Ishikawa (cell line): ENCODE data around the gene KRTAP22-1.
A peak's percentile ranks its signal among the peaks of the same experiment; 100 is the strongest.

Experiments used
- CEBPB ChIP-seq: IDR thresholded peaks from 2 replicates; pipeline ENCODE4 v1.6.1; 2012
- CREB1 ChIP-seq: IDR thresholded peaks from 2 replicates; pipeline ENCODE4 v1.6.1; 2012; ENCODE audit warnings: low read depth
- EGR1 ChIP-seq: IDR thresholded peaks from 2 replicates; pipeline ENCODE4 v1.6.1; 2012
- EP300 ChIP-seq: IDR thresholded peaks from 2 replicates; pipeline ENCODE4 v1.6.1; 2012; ENCODE audit warnings: borderline replicate concordance
- FOXM1 ChIP-seq: IDR thresholded peaks from 2 replicates; pipeline ENCODE4 v1.6.1; 2012; ENCODE audit warnings: low read depth, borderline replicate concordance
- MAX ChIP-seq: IDR thresholded peaks from 2 replicates; pipeline ENCODE4 v1.6.1; 2012
- NFIC ChIP-seq: IDR thresholded peaks from 2 replicates; pipeline ENCODE4 v1.6.1; 2012
- RAD21 ChIP-seq: IDR thresholded peaks from 2 replicates; pipeline ENCODE4 v1.6.1; 2012; ENCODE audit warnings: low read depth
- REST ChIP-seq: IDR thresholded peaks from 2 replicates; pipeline ENCODE4 v1.6.1; 2012; ENCODE audit warnings: low read depth, mild to moderate bottlenecking
- TAF1 ChIP-seq: IDR thresholded peaks from 2 replicates; pipeline ENCODE4 v1.6.1; 2012; ENCODE audit warnings: low read depth, mild to moderate bottlenecking
- TCF12 ChIP-seq: IDR thresholded peaks from 2 replicates; pipeline ENCODE4 v1.6.1; 2012; ENCODE audit warnings: low read depth
- TEAD4 ChIP-seq: IDR thresholded peaks from 2 replicates; pipeline ENCODE4 v1.6.1; 2012
- YY1 ChIP-seq: IDR thresholded peaks from 2 replicates; pipeline ENCODE4 v1.6.1; 2012; ENCODE audit warnings: low read depth
- ZBTB7A ChIP-seq: IDR thresholded peaks from 2 replicates; pipeline ENCODE4 v1.6.1; 2012; ENCODE audit warnings: low read depth
- TF ChIP-seq, protein P1 (sequence below): IDR thresholded peaks from 2 replicates; pipeline ENCODE4 v1.6.1; 2012

The KRTAP22-1 gene

GRCh38 chr21:30620522-30620921, 19.6 kb downstream of the KRTAP22-1 start, which contains the start of gene KRTAP20-4:
TSS of gene KRTAP20-4 (plus strand) at chr21:30620627.
- TF ChIP-seq TAF1 = no peak
- TF ChIP-seq EP300 = no peak
- TF ChIP-seq MAX = no peak
- TF ChIP-seq TEAD4 = no peak
- TF ChIP-seq, protein P1, sequence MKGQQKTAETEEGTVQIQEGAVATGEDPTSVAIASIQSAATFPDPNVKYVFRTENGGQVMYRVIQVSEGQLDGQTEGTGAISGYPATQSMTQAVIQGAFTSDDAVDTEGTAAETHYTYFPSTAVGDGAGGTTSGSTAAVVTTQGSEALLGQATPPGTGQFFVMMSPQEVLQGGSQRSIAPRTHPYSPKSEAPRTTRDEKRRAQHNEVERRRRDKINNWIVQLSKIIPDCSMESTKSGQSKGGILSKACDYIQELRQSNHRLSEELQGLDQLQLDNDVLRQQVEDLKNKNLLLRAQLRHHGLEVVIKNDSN = no peak
- TF ChIP-seq FOXM1 = no peak
- TF ChIP-seq CEBPB = no peak
- no peak for TF ChIP-seq TCF12
- TF ChIP-seq NFIC = no peak
- no peak for TF ChIP-seq EGR1
- TF ChIP-seq REST = no peak

GRCh38 chr21:30623362-30623761, 22.5 kb downstream of the KRTAP22-1 start:
- TF ChIP-seq CREB1 (no peak), TEAD4 (no peak), MAX (no peak), ZBTB7A (no peak), EP300 (no peak), REST (no peak), RAD21 (no peak), FOXM1 (no peak), TCF12 (no peak), NFIC (no peak)
- TF ChIP-seq, protein P1 = no peak

DNA sequence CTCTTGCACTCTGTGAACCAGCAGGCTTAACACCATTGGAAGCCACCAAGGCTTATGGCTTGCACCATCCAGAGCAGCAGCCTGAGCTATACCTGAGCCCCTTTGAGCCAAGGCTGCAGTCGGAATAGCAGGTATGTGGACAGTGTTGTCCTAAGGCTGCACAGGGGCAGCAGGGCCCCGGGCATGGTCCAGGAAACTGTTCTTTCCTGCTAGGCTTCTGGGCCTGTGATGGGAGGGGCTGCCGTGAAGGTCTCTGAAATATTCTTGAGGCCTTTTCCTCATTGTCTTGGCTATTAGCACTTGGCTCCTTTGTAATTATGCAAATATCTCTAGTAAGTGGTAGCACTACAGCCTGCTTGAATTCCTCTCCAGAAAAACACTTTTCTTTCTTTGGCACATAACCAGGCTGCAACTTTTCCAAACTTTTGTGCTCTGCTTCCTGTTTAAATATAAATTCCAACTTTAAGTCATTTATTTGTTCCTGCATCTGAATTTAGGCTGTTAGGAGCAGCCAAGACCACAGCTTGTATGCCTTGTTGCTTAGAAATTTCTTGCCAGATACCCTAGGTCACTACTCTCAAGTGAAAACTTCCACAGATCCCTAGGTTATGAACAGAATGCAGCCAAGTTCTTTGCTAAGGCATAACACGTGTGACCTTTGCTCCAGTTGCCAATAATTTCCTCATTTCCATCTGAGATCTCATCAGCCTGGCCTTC, 24.7 kb downstream of the KRTAP22-1 start:
- TF ChIP-seq YY1 (no peak), RAD21 (no peak), ZBTB7A (no peak), CEBPB (no peak), TAF1 (no peak), CREB1 (no peak), FOXM1 (no peak), MAX (no peak), TCF12 (no peak), TEAD4 (no peak), REST (no peak), NFIC (no peak), EGR1 (no peak)
- TF ChIP-seq, protein P1 = no peak

DNA sequence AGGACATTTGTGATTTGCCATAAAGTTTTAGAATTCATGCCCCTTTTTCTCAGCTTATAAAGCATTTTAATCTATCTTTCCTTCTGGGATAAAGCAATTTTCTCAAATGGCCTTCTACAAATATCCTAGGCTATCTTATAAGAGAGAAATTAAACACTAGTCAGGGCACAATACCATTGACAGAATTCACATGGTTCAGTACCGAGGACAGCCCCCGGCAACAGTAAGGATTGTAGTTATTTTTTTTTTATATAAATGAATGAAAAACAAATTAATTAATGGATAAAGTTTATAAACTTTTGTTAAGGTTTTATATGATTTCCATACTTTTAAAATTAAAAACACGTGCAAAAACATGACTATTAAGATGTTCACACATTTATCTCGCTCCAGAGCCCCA, 27.2 kb downstream of the KRTAP22-1 start:
- TF ChIP-seq REST (0 out of 2 replicates have a peak, but pooled peaks have one; percentile 21), CREB1 (no peak)
